ENCODE data around the gene FER1L5. TPM values are rescaled to one million over a fixed set of nuclear protein-coding genes. Genes with fewer than 3 reads are reported as not detected.

The FER1L5 gene
- total RNA-seq, 1 donor from 2014 or later, result 1.0 TPM

DNA sequence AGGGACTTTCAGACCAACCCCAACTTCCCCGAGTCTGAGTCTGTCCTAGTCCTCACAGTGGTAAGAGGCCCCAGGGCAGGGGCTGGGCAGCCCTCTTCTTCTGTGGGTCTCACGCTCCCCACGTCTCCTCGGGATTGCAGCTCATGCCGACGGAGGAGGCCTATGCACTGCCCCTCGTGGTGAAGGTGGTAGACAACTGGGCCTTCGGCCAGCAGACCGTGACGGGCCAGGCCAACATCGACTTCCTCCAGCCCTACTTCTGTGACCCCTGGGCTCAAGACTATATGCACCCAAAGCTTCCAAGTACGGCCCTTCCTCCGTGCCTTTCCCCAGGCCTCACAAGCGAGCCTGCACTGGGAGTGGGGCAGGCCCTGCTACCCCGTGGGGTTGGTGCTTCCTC, 53.0 kb downstream of the FER1L5 start:
- Mint-ChIP-seq H3K9me3 (ENCODE audit: unreplicated experiment) (no peaks in the 10 kb centered on the region), H3K4me3 (ENCODE audit: unreplicated experiment) (no peak overlapping the region), H3K27ac (ENCODE audit: unreplicated experiment) (peak overlapping the region; percentile 18), H3K36me3 (ENCODE audit: low read depth, unreplicated experiment) (no peaks in the 10 kb centered on the region), H3K27me3 (ENCODE audit: unreplicated experiment) (peaks cover 3% of the 10 kb centered on the region), H3K4me1 (ENCODE audit: unreplicated experiment) (peaks cover 6% of the 10 kb centered on the region)
- DNase-seq (ENCODE audit: low spot score), result no peak
- TF ChIP-seq, protein P1, sequence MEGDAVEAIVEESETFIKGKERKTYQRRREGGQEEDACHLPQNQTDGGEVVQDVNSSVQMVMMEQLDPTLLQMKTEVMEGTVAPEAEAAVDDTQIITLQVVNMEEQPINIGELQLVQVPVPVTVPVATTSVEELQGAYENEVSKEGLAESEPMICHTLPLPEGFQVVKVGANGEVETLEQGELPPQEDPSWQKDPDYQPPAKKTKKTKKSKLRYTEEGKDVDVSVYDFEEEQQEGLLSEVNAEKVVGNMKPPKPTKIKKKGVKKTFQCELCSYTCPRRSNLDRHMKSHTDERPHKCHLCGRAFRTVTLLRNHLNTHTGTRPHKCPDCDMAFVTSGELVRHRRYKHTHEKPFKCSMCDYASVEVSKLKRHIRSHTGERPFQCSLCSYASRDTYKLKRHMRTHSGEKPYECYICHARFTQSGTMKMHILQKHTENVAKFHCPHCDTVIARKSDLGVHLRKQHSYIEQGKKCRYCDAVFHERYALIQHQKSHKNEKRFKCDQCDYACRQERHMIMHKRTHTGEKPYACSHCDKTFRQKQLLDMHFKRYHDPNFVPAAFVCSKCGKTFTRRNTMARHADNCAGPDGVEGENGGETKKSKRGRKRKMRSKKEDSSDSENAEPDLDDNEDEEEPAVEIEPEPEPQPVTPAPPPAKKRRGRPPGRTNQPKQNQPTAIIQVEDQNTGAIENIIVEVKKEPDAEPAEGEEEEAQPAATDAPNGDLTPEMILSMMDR (IDR thresholded peaks at IDR 0.05; ENCODE audit: unreplicated experiment), result no peak

DNA sequence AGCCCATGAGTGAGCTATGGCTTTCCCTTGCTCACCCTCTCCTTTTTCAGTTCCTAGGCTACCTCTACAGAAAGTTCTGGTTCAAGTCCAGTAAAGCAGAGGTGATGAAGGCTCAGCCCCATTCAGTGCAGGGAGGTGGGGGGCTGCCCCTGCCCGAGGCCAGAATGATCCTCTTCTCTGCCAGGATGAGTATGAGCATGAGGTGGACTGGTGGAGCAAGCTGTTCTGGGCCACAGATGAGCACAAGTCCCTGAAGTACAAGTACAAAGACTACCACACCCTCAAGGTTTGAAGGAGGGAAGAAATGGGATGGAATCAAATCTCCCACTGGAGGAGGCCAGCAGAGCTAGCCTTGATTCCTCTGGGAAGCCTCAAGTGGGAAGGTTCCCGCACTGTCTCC, 54.9 kb downstream of the FER1L5 start:
- H3K36me3 Mint-ChIP-seq (ENCODE audit: low read depth, unreplicated experiment), result peaks cover 4% of the 10 kb centered on the region
- TF ChIP-seq, protein P1 (IDR thresholded peaks at IDR 0.05; ENCODE audit: unreplicated experiment), result no peak

DNA sequence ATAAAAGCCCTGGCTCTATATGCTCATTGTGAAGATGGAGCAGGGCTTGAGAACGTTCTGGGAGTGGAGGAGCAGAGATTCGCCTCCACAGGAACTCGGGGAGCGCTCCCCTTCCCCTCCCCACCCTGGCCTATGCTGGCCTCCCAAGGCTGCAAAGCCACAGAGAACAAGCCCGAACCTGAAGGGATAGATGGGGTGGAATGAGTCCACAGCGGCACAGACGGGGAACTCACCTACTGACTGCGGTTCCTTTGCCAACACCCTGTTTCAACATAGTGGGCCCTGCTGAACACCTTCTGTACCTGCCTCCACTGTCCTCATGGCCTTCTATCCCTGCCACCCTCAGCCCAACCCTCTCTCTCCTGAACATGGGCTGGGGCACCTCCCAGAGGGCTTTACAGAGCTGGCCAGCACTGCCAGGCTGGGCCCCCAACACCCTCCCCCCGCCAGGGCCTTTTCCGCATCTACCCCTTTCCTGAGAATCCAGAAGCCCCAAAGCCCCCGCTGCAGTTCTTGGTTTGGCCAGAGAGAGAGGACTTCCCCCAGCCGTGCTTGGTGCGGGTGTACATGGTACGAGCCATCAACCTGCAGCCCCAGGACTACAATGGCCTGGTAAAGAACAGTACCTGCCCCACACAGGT, 55.8 kb downstream of the FER1L5 start:
- no peaks in the 10 kb centered on the region for H3K9me3 Mint-ChIP-seq (ENCODE audit: unreplicated experiment)

More for the DNA sequence above, 54.9 kb downstream of the FER1L5 start:
- no peak overlapping the region for H3K27ac Mint-ChIP-seq (ENCODE audit: unreplicated experiment)
- H3K4me1 Mint-ChIP-seq (ENCODE audit: unreplicated experiment), result peaks cover 6% of the 10 kb centered on the region
- H3K9me3 Mint-ChIP-seq (ENCODE audit: unreplicated experiment), result no peaks in the 10 kb centered on the region
- no peak overlapping the region for H3K4me3 Mint-ChIP-seq (ENCODE audit: unreplicated experiment)
- peaks cover 3% of the 10 kb centered on the region for H3K27me3 Mint-ChIP-seq (ENCODE audit: unreplicated experiment)
- no peak for DNase-seq (ENCODE audit: low spot score)

DNA sequence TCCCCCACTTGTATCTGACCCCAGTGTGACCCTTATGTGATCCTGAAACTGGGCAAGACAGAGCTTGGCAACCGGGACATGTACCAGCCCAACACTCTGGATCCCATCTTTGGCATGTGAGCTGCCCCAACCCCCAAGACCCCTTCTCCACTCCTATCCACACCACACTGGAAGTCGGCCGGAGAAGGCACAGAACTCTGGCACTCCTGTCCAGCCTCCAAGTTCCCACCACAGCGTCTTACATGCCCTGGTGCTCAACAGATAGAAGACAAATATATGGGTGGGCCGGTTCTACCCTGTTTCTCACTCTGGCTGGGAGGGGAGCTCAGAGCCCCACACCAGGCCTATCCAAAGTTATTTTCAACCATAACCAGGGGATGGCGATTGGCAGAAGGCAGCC, 56.5 kb downstream of the FER1L5 start:
- no peak for DNase-seq (ENCODE audit: low spot score)
- no peak overlapping the region for H3K4me3 Mint-ChIP-seq (ENCODE audit: unreplicated experiment)
- no peak overlapping the region for H3K27ac Mint-ChIP-seq (ENCODE audit: unreplicated experiment)
- H3K4me1 Mint-ChIP-seq (ENCODE audit: unreplicated experiment), result peaks cover 6% of the 10 kb centered on the region
- peaks cover 8% of the 10 kb centered on the region for H3K36me3 Mint-ChIP-seq (ENCODE audit: low read depth, unreplicated experiment)
- H3K27me3 Mint-ChIP-seq (ENCODE audit: unreplicated experiment), result peaks cover 3% of the 10 kb centered on the region
- H3K9me3 Mint-ChIP-seq (ENCODE audit: unreplicated experiment), result no peaks in the 10 kb centered on the region
- TF ChIP-seq, protein P1 (IDR thresholded peaks at IDR 0.05; ENCODE audit: unreplicated experiment), result no peak

More for the DNA sequence above, 55.8 kb downstream of the FER1L5 start:
- H3K27me3 Mint-ChIP-seq (ENCODE audit: unreplicated experiment), result peaks cover 3% of the 10 kb centered on the region
- peaks cover 8% of the 10 kb centered on the region for H3K36me3 Mint-ChIP-seq (ENCODE audit: low read depth, unreplicated experiment)
- H3K4me1 Mint-ChIP-seq (ENCODE audit: unreplicated experiment), result peaks cover 6% of the 10 kb centered on the region
- H3K27ac Mint-ChIP-seq (ENCODE audit: unreplicated experiment), result no peak overlapping the region
- TF ChIP-seq, protein P1 (IDR thresholded peaks at IDR 0.05; ENCODE audit: unreplicated experiment), result no peak
- H3K4me3 Mint-ChIP-seq (ENCODE audit: unreplicated experiment), result no peak overlapping the region
- DNase-seq (ENCODE audit: low spot score), result no peak

DNA sequence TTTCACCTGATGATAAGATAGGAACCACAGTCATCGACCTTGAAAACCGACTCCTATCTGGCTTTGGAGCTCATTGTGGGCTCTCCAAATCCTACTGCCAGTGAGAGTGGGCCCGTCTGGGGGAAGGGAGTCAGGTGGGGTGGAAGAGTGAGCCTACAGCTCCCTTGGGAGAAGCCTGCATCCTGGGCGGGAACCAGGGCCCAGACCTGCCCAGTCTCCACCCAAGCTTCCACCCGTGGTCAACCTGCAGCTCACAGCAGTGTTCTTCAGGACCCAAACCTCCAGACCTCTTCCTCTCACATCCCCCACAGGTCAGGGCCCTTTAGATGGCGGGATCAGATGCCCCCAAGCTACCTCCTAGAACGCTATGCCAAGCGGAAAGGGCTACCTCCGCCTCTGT, 57.1 kb downstream of the FER1L5 start:
- Mint-ChIP-seq H3K4me1 (ENCODE audit: unreplicated experiment) (peaks cover 2% of the 10 kb centered on the region), H3K27me3 (ENCODE audit: unreplicated experiment) (peaks cover 3% of the 10 kb centered on the region), H3K9me3 (ENCODE audit: unreplicated experiment) (no peaks in the 10 kb centered on the region), H3K4me3 (ENCODE audit: unreplicated experiment) (no peak overlapping the region), H3K27ac (ENCODE audit: unreplicated experiment) (no peak overlapping the region), H3K36me3 (ENCODE audit: low read depth, unreplicated experiment) (peaks cover 8% of the 10 kb centered on the region)
- DNase-seq (ENCODE audit: low spot score), result no peak
- TF ChIP-seq, protein P1 (IDR thresholded peaks at IDR 0.05; ENCODE audit: unreplicated experiment), result no peak
